Stimulated activated naive CD8-positive, alpha-beta T cell treated with anti-CD3 and anti-CD28 coated beads, Interleukin-15, Interleukin-2, amounts not matched to agents 100 ng/mL and 50 ng/mL, for 24 hours (primary cell): ENCODE measurements around the gene BANF2.

ENCODE experiments used
- H3K27ac Mint-ChIP-seq: one replicate; pipeline ENCODE4 v1.8.0; 2021; ENCODE audit warnings: mild to moderate bottlenecking, mixed read lengths
- H3K27me3 Mint-ChIP-seq: one replicate; pipeline ENCODE4 v1.8.0; 2021; ENCODE audit warnings: mixed read lengths
- H3K36me3 Mint-ChIP-seq: one replicate; pipeline ENCODE4 v1.8.0; 2021; ENCODE audit warnings: low read depth, mixed read lengths
- H3K4me1 Mint-ChIP-seq: one replicate; pipeline ENCODE4 v1.8.0; 2021; ENCODE audit warnings: low read depth, mixed read lengths
- H3K4me3 Mint-ChIP-seq: one replicate; pipeline ENCODE4 v1.8.0; 2021; ENCODE audit warnings: mild to moderate bottlenecking, mixed read lengths
- H3K9me3 Mint-ChIP-seq: one replicate; pipeline ENCODE4 v1.8.0; 2021; ENCODE audit warnings: mixed read lengths

The BANF2 gene

GRCh38 chr20:17674722-17675518, 24.8 kb upstream of the BANF2 start:
- Mint-ChIP-seq H3K36me3 (peaks cover 10% of the 10 kb centered on the region), H3K9me3 (no peaks in the 10 kb centered on the region), H3K27ac (no peak overlapping the region), H3K27me3 (no peaks in the 10 kb centered on the region), H3K4me1 (peaks cover 20% of the 10 kb centered on the region), H3K4me3 (no peak overlapping the region)

GRCh38 chr20:17675519-17676377, 24.0 kb upstream of the BANF2 start:
- H3K36me3 Mint-ChIP-seq: peaks cover 10% of the 10 kb centered on the region
- H3K4me3 Mint-ChIP-seq: no peak overlapping the region
- H3K9me3 Mint-ChIP-seq: no peaks in the 10 kb centered on the region
- no peaks in the 10 kb centered on the region for H3K27me3 Mint-ChIP-seq
- no peak overlapping the region for H3K27ac Mint-ChIP-seq
- H3K4me1 Mint-ChIP-seq: peaks cover 25% of the 10 kb centered on the region

GRCh38 chr20:17676378-17676759, 23.4 kb upstream of the BANF2 start:
- H3K9me3 Mint-ChIP-seq: no peaks in the 10 kb centered on the region

GRCh38 chr20:17676942-17677341, 22.8 kb upstream of the BANF2 start:
- no peaks in the 10 kb centered on the region for H3K9me3 Mint-ChIP-seq
- no peaks in the 10 kb centered on the region for H3K27me3 Mint-ChIP-seq
- H3K4me1 Mint-ChIP-seq: peaks cover 16% of the 10 kb centered on the region
- peaks cover 10% of the 10 kb centered on the region for H3K36me3 Mint-ChIP-seq
- no peak overlapping the region for H3K27ac Mint-ChIP-seq
- H3K4me3 Mint-ChIP-seq: no peak overlapping the region

More at GRCh38 chr20:17676378-17676759, 23.4 kb upstream of the BANF2 start:
- Mint-ChIP-seq H3K27me3 (no peaks in the 10 kb centered on the region), H3K27ac (no peak overlapping the region), H3K4me3 (no peak overlapping the region), H3K36me3 (peaks cover 10% of the 10 kb centered on the region), H3K4me1 (peaks cover 19% of the 10 kb centered on the region)

- Mint-ChIP-seq H3K4me1 (peaks cover 20% of the 10 kb centered on the region), H3K27ac (no peak overlapping the region), H3K36me3 (peaks cover 10% of the 10 kb centered on the region), H3K4me3 (no peak overlapping the region), H3K9me3 (no peaks in the 10 kb centered on the region), H3K27me3 (no peaks in the 10 kb centered on the region)
Measured at GRCh38 chr20:17678295-17678694, 21.5 kb upstream of the BANF2 start.

GRCh38 chr20:17678886-17679285, 20.9 kb upstream of the BANF2 start:
- Mint-ChIP-seq H3K27ac (no peak overlapping the region), H3K4me1 (peaks cover 20% of the 10 kb centered on the region), H3K27me3 (peaks cover 3% of the 10 kb centered on the region), H3K9me3 (no peaks in the 10 kb centered on the region), H3K4me3 (no peak overlapping the region), H3K36me3 (peaks cover 10% of the 10 kb centered on the region)

- peak overlapping the region; percentile 68 for H3K27ac Mint-ChIP-seq
- H3K36me3 Mint-ChIP-seq: peaks cover 6% of the 10 kb centered on the region
- H3K27me3 Mint-ChIP-seq: peaks cover 8% of the 10 kb centered on the region
- no peaks in the 10 kb centered on the region for H3K9me3 Mint-ChIP-seq
- peaks cover 17% of the 10 kb centered on the region for H3K4me1 Mint-ChIP-seq
- H3K4me3 Mint-ChIP-seq: peak overlapping the region; percentile 79
Measured at GRCh38 chr20:17679941-17680835, 19.6 kb upstream of the BANF2 start.

GRCh38 chr20:17680836-17681725, 18.7 kb upstream of the BANF2 start:
- H3K9me3 Mint-ChIP-seq: no peaks in the 10 kb centered on the region
- peaks cover 13% of the 10 kb centered on the region for H3K27me3 Mint-ChIP-seq

GRCh38 chr20:17681726-17682102, 18.1 kb upstream of the BANF2 start:
- H3K4me1 Mint-ChIP-seq: peaks cover 17% of the 10 kb centered on the region
- no peak overlapping the region for H3K27ac Mint-ChIP-seq
- H3K36me3 Mint-ChIP-seq: peaks cover 6% of the 10 kb centered on the region
- peaks cover 17% of the 10 kb centered on the region for H3K27me3 Mint-ChIP-seq
- H3K4me3 Mint-ChIP-seq: peak overlapping the region; percentile 80
- H3K9me3 Mint-ChIP-seq: no peaks in the 10 kb centered on the region

More at GRCh38 chr20:17680836-17681725, 18.7 kb upstream of the BANF2 start:
- Mint-ChIP-seq H3K27ac (peak overlapping the region; percentile 68), H3K4me1 (peaks cover 17% of the 10 kb centered on the region), H3K36me3 (peaks cover 6% of the 10 kb centered on the region), H3K4me3 (peak overlapping the region; percentile 79)

GRCh38 chr20:17682103-17682888, 17.5 kb upstream of the BANF2 start, which contains the start of gene RRBP1:
Gene RRBP1, minus strand, starts transcription at chr20:17682242. Its CDS starts 21,735 bp downstream, at chr20:17660507.
- Mint-ChIP-seq H3K27me3 (peaks cover 23% of the 10 kb centered on the region), H3K4me1 (peaks cover 17% of the 10 kb centered on the region), H3K9me3 (no peaks in the 10 kb centered on the region), H3K27ac (peak within 1 kb of the TSS; percentile 76), H3K4me3 (peak within 1 kb of the TSS; percentile 80), H3K36me3 (peaks cover 6% of the 10 kb centered on the region)

- Mint-ChIP-seq H3K27me3 (peaks cover 29% of the 10 kb centered on the region), H3K9me3 (no peaks in the 10 kb centered on the region), H3K27ac (no peak overlapping the region), H3K4me1 (peaks cover 17% of the 10 kb centered on the region), H3K36me3 (peaks cover 6% of the 10 kb centered on the region), H3K4me3 (peak overlapping the region; percentile 79)
Measured at GRCh38 chr20:17682889-17683198, 16.9 kb upstream of the BANF2 start.

GRCh38 chr20:17683218-17684076, 16.3 kb upstream of the BANF2 start:
- no peaks in the 10 kb centered on the region for H3K9me3 Mint-ChIP-seq

More at GRCh38 chr20:17683218-17684076, 16.3 kb upstream of the BANF2 start:
- Mint-ChIP-seq H3K27me3 (peaks cover 32% of the 10 kb centered on the region), H3K4me1 (peaks cover 17% of the 10 kb centered on the region), H3K36me3 (peaks cover 6% of the 10 kb centered on the region), H3K27ac (no peak overlapping the region), H3K4me3 (peak overlapping the region; percentile 45)
